Glomerular visceral epithelial cell (primary cell): Measurements from ENCODE around the gene DOLPP1.
"Not testable (repeated sequence)": the region's sequence is repeated elsewhere in the genome, so short reads cannot be mapped to it uniquely, and the experiment has no call there.

Experiments used
- DNase-seq: peaks from one replicate; pipeline ENCODE4 v3.0.0-alpha.2; 2016; ENCODE audit errors: extremely low spot score

Gene DOLPP1, protein sequence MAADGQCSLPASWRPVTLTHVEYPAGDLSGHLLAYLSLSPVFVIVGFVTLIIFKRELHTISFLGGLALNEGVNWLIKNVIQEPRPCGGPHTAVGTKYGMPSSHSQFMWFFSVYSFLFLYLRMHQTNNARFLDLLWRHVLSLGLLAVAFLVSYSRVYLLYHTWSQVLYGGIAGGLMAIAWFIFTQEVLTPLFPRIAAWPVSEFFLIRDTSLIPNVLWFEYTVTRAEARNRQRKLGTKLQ

DNA sequence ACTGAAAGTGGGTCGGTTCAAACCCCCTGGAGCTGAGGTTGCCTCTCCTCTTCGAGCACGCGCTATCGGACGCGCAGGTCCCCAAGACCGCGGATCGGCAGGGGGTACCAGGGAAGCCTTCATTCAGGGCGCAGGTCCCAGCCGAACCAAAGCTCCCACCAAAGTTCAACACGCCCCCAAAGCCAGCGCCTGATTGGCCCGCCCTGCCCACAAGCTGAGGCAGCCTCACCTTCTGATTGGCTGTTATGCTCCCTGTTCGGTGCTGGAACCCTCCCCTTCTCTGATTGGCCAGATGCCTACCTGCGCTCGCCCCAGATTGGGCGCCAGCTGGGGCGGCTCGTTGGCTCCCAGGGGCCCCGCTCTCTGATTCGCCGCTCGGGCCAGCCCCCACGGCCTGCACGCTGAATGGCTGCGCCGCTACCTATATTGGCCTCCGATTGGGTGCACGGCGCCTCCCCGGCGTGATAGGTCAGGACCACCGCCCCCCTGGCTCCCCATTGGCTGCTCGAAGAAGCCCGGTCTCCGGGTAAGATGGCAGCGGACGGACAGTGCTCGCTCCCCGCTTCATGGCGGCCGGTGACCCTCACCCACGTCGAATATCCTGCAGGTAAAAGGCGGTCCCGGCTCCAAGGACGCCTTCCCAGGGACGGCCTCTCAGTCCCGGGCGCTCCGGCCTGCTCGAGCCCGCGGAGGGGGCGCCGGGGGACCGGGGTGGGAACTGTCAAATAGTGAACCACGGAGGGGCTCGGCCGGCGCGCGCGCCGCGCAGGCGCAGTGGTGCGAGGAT is at the start of gene DOLPP1:
DOLPP1 (plus strand) TSS at position 511 of the 787 bp plus-strand sequence; CDS start at position 532, 21 bp downstream.
- DNase-seq, result peak; percentile 100

DNA sequence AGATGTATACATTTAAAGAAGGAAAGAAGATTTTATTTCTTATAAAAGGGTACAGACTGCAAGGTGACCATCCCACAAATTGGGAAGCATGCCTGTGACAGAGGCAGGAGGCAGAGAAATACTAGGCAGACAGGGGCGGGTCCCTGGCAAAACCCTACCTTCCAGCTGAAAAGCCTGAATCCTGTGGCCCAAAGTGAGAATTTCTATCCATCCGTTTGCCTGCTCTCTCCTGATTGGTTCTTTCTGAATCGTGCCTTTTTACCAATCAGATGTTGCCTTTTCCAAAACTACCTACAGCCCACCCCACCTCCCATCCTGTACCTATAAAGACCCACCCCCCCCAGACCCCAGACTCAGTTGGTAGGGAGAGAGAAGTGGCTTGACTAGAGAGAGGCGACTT is 49.4 kb upstream of the DOLPP1 start:
- no peak for DNase-seq

DNA sequence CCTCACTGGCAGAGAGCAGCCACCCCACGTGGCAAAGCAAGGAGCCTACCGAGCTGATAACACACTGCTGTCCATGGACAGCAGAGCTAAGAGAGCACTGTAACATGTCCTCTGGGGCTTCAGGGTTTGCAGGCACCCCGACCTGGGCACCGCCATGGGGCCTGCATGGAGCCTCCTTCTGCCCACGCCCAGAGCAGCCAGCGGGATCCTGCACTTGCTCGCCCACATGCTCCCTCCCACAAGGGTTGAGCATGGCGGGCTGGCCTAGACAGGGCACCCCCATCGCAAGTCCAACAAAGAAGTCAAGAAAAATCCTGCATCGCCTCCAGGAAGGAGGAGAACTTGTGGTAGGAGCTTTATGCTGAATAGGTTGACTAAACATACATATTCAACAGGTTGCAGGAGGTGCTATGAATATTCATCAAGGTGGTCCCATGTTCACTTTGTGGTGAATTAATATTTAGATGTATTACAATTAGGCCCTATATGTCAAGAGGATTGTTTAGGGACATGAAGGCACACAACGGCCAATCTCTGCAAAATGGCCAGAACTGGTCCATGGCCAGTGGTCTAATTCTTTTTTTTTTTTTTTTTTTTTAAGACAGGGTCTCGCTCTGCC is 48.3 kb upstream of the DOLPP1 start:
- DNase-seq, result no peak

DNA sequence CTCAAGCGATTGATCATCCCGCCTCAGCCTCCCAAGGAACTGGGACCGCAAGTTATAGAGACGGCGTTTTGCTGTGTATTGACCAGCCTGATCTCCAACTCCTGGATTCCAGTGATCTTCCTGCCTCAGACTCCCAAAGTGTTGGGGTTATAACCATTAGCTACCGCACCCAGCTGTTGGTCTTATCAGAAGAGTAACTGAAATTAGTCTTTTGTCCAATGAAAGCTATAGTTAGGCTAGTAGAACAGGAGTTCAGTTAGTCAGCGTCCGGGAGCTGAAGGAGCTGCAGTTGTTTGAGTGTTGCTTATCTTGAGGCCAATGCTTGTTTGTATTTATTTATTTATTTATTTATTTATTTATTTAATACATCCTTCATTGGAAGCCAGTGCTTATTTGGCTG is 47.7 kb upstream of the DOLPP1 start:
- no peak for DNase-seq

DNA sequence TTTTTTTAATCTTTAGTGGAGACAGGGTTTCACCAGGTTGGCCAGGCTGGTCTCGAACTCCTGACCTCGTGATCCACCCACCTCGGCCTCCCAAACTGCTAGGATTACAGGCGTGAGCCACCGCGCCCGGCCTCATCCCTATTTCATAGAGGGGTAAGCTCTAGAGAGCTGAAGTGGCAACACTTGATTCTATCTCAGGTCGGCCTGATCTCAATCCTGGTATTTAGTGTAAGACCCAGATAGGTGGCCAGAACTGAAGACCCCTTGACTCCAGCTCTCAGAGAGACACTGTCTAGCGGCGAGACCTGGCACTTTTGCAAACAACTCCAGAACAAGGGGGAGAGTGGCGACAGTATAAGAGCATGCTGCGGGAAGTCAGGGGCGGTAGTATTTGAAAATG is 45.1 kb upstream of the DOLPP1 start:
- not testable (repeated sequence) for DNase-seq

DNA sequence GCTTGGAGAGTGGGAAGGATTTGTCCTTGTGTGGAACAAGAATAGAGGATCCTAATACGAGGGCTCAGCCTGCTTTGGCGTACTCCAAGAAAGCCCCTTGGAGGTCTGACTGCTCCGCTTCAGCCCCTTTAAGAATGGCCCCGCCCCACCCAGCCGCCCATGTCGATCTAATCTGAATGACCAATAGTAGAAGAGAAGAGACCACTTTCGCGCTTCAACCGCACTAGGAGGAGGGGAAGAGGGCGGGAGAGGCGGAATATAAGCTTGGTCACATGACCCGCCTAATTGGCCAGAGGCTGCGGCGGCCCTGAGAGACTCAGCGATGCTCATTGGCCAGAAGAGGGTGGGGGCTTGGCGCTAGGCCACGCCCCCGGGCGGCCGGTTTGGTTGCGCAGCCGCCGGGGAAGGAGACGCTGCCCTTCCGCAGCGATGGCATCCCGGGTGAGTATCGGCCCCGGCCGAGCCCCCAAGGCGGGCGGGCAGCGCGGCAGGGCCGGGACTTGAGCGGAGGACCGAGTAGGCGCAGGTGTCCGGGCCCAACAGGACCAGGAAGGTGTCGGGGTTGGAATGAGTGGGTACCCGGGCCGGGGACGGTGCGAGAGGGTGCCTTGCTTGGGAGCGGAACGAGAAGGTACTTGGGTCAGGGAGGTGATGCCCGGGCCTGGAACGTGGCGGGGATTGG is 44.5 kb upstream of the DOLPP1 start, which contains the start of gene MIGA2:
MIGA2 (plus strand) TSS at position 386 of the 682 bp plus-strand sequence. CDS start 3,969 bp downstream, outside the sequence.
- peak; percentile 99 for DNase-seq

DNA sequence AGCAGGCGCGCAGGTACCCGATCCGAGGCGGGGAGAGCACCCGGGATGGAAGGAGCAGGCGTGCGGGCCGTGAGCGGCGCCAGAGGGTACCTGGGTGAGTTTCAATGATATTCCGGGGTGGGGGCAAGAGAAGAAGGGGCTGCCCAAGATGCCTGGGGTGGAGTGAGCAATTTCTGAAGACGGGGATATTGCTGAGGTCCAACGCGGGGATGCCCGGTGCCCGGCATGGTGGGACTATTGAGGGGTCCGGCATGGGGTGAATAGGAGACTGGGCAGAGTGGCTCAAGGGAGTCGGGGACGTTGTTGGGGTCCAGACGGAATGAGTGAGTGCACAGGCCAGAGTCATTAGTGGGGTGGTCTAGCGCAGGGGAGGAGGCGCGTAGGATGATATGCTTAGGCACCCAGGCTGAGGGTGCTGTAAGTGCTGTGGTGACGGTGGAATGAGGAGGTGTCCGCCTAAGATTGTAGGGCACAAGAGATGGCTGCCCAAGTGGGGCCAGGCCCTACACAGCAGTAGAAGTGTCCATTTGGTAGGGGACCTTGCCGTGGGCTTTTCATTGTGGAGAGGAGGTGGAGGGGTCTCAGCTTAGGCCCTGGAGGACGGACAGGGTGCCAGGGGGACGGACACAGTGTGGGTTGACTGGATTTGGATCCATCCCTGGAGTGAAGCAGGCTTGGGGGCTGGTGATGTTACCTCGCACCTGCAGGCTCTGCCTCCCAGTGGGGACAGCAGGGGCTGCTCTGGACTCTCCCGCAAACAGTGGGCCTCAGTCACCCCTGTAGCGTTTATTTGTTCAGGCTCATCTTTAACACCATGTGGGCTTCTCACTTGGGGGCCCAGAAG is 43.8 kb upstream of the DOLPP1 start:
- DNase-seq, result no peak

DNA sequence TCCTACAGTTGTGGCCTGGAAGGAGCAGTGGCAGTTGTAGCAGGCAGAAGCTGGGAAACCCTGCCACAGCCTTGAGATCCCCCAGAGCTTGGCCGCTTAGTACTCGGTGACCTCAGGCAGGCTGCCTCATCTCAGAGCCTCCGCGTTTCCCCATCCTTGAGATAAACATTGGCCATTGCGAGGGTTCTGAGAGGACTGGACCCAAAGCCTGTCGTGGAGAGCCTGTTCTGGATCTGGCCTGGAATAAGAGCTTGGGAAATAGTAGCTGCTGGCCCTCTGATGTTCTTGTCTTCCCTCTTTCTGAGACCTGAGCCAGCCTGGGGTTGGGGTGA is 43.2 kb upstream of the DOLPP1 start:
- DNase-seq, result no peak

DNA sequence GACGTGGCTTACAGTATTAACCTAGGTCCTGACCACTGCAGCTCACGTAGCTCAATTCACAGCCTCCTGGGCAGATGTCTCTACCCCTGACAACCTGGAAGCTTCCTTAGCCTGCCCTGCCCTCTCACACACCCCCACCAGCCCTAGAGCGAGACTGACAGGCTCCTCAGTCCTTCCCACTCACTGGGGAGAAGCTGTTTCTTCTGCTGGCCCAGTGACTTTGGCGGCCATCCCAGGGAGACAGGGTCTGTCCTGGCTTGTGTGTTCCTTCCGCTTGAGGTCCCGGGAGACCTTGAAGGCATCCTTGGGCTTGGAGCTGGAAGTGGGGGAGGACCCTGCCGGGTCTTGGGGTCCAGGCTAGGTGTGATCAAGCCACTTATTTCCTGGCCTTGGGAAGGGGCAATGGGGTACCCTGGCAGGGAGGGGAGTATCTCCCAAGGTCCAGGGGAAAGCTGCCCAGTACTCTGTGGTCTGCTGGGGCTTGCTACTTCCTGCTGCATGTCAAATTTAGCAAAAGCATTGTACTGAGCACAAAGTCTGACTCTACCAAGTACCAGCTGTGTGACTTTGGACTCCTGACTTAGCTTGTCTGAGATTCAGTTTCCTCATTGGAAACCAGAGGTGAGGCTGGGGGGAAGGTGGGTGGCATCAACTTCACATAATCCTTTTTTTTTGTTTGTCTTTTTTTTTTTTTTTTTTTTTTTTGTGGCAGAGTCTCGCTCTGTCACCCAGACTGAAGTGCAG is 42.6 kb upstream of the DOLPP1 start:
- no peak for DNase-seq

DNA sequence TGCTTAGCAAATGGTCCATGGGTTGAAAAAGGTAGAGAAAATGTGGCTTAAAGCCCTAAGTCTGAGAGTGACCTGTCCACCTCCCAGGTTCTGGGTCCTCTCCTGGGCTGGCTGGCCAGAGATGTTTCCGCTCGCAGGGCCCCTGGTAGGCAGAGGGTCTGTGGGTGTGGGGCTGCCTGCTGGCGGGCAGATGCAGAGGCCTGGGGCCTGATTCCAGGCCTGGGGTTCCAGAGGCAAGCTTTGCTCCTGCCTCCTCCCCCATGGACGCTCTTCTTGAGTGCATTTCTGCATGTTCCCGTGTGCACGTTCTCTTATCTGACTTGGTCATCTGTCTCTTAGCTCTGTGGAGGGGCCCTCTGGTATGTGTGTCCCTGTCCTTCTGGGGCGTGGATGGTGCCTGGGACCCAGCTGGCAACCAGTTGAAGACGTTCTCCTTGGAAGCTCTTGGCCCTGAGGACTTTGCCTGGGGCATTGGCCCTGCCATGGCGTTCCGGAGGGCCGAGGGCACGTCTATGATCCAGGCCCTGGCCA is 40.7 kb upstream of the DOLPP1 start:
- DNase-seq, result no peak

DNA sequence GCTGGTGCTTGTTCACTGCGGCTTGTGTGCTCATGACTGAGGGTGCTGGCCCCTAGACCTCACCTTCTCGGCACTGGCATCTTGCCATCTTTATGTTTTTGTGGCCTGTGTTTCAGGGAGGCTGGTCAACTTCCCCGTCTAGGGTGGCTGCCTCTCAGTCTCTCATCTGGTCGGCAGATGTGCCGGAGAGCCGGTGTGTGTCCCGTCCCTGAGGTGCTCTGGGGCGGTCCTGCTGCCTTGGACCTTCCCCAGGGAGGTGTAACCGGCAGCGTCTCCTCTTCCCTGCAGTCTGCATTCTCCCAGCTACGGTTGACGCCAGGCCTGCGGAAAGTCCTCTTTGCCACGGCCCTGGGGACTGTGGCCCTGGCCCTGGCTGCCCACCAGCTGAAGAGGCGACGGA is 38.9 kb upstream of the DOLPP1 start:
- no peak for DNase-seq

DNA sequence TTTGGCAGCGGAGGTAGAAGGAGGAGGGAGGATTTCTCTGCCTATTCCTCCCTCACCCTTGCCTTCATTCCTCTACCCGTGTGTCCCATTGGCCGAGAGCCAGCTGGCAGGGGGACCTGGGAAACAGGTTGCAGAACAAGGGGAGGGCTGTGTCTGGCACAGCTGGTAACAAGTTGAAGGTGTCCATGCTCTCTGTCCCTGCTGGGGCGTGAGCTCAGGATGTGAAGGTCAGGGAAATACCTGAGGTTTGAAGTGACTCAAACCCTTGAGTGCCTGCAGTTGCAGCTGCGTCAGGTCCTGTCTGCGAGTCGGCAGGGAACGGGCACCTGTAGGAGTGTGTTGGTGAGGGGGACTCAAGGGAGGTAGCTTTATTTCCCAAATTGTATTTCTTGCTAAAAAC is 28.3 kb upstream of the DOLPP1 start:
- peak; percentile 11 for DNase-seq

DNA sequence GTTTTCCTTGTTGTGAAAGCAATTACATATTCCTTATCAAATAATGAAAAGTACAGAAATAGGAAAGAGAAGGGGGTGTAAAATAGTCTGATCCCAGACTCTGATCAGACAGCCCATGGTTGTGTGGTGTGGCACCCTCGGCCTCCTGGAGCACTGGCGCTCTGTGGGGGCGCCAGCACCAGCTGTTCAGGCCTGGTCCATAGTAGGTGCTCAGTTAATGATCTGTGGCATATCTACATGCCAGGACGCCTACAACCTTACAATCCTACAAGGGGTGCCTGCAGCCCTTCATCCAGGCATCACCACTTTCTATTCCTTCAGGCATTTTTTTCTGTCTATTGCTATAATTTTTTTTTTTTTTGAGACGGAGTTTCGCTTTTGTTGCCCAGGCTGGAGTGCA is 27.9 kb upstream of the DOLPP1 start:
- DNase-seq, result no peak

DNA sequence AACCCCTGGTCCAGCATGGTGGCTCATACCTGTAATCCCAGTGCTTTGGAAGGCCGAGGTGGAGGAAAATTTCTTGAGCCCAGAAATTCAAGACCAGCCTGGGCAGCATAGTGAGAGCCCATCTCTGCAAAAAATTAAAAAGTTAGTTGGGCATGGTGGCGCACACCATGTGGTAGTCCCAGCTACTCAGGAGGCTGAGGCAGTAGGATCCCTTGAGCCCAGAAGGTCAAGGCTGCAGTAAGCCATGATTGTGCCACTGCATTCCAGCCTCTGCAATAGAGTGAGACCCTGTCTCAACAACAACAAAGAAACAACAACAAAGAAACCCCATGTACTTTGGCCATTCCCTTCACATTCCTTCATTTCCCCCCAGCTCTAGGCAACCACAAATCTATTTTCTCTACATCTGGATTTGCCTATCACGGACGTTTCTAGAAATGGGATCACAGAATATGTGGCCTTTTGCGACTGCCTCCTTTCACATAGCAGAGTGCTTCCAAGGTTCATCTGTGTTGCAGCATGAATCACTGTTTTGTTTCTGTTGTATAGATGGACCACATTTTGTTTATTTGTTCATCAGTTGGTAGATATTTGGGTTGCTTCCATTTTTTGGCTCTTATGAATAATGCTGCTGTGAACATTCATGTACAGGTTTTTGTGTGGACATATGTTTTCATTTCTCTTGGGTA is 26.6 kb upstream of the DOLPP1 start:
- DNase-seq, result no peak

DNA sequence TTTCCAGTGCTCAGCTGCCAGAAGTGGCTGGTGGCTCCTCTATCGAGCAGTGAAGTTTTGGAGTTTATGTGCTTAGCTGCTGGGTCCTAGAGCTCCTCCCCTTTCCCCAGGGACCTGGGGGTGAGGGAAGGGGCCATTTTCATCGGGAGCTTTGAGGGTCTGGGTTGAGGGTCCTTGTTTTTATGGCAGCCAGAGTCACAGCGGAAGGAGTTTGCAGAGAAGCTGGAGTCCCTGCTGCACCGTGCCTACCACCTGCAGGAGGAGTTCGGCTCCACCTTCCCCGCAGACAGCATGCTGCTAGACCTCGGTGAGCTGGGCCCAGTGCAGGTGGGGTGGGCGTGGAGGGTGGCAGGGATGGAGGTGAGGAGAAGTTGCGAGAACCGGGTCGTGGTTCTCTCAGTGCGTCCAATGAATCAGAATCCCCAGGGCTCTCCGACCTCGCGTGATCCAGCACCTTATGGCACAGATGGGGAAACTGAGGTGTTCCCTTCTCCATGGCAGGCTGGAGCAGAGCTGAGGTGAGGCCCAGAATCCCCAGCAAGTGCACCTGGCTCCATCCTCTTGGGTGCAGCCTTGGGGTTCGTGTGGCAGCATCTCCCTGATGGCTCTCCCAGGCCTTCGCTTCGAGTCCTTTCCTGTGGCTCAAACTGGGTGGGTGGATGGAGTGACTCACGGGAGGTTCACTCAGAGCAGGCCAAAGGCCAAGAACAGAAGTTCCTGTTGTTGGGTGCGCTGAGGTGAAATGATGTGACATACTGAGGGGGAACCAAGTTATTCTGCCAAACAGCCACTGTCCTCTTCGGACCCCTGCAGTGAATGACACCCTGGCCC is 21.7 kb upstream of the DOLPP1 start:
- peak; percentile 28 for DNase-seq

DNA sequence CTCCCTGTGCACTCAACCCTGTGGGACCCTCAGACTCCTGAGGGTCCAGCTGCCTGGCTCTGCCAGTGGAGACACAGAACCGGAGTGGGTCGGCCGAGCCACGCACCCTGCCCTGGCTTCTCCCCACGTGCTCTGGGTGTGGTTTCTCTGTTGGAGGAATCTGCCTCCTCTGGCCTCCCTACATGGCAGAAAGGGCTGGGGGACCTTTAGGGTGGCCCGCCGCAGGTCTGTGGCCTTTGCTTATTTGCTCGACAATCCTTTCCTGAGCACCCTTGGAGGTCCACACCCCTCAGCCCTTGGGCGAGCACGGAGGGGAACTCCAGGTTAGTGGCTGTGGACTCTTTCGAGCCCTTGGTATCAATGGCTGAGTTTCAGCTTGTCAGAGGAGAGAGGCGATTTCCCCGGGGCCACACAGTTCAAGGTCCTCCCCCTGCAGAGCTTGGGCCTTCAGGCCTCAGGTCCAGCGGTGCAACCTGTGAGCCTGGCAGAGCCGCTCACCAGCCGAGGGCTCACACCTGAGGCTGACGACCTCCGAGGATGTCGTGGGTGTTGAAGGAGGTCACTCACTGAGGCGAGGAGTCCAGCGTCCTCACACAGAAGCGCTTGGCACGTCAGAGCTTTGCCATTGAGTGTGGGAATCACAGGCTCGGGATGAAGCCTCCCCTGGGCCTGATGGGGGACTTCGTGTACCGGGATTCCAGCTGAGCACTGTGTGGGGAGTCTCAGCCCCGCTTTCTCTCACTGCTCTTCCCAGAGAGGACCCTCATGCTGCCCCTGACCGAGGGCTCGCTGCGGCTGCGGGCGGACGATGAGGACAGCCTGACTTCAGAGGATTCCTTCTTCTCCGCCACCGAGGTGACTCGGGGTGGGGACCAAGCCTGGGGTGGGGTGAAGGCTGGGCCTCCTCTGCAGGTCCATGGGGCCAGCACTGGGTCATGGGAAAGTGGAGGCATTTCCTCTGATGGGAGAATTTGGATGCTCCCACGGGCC is 20.8 kb upstream of the DOLPP1 start:
- no peak for DNase-seq

DNA sequence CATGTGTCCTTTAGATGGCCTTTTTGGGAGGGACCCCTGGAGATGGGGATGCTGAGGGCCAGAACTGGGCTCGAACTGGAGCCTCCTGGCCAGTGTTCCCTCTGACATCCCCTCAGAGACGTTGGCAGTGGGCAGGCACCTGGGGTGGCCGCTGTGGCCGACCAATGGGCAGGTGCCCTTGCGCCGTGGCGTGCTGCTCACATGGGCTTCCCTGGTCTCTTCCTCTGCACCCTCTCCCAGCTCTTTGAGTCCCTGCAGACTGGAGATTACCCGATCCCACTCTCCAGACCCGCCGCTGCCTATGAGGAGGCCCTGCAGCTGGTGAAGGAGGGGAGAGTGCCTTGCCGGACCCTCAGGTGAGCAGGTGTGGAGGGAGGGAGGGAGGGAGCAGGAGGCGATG is 19.9 kb upstream of the DOLPP1 start:
- no peak for DNase-seq

DNA sequence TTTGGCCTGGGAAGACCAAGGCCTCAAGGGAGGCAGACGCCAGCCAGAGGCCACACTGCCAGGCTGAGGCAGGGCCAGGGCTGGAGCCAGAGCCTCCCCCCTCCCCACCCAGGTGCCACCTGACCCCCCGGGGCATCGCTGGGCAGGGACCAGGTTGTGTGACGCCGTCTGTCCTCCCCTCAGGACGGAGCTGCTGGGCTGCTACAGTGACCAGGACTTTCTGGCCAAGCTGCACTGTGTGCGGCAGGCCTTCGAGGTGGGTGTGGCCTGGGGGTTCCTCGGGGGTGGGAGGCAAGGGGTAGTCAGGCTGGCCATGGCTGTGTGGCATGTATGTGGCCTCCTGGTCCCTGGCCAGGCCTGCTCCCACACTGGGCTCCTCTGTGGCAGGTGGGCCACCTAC is 17.9 kb upstream of the DOLPP1 start:
- DNase-seq, result no peak
